ENCODE measurements around the gene ITGB4.

The ITGB4 gene

GRCh38 chr17:75720656-75721462 is at the start of gene ITGB4:
TSS of gene ITGB4 (plus strand) at chr17:75721459. CDS start at chr17:75724704, 3,245 bp downstream.
- peak; percentile 83 for DNase-seq (ENCODE audit: low spot score)

DNA sequence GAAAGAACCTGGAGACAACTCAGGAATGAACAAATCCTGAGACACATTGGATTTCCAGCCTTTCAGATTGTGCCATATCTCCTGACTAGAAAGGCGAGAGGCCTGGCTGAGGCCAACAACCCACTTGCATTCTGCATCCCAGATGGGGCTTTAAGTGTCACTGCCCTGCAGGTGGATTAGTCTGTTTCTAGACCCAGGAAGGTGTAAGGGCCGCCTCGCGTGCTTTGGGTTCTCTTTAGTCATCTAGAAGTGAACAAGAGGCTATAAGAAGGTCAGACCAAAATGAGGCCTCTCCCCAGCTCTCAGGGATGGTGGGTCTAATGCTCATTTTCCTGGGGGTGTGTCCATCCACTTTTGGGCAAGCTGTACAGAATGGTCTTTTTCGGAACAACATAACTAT is 49.2 kb upstream of the ITGB4 start:
- DNase-seq (ENCODE audit: low spot score) = no peak

DNA sequence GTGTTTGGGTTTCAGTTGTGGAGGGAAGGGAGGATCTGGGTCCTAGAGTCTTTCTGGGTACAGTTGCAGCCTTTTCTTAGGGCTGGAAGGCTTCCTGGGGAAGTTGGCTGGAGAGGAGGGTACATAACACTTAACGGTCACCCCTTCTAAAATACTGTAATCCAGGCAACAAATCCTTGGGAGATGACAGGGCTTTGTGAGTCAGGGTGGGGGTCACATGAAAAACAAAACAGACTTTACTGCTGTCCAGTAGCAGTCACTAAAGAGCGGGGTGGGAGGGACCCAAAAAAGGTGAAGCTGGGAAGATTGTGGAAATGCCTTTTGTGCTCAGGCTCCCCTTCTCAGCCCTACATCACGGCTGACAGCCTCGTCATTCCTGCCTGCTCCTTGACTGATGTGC is 47.8 kb upstream of the ITGB4 start:
- DNase-seq (ENCODE audit: low spot score) = no peak

DNA sequence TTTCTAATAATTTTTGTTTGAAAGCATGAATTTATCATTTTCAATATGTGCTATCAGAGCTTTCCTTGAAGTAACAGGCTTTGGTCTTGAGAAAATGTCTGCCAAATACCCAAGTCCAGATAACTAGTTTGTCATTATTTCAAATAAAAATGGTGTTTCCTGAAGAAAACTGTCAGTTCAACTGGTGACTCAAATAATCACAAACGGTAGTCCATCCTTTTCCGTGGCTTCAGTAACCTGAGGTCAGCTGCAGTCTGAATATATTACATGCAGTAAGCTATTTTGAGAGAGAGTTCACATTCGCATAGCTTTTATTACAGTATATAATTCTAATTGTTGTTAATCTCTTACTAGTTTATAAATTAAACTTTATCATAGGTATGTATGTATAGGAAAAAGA is 44.8 kb upstream of the ITGB4 start:
- DNase-seq (ENCODE audit: low spot score) = no peak

- no peak for DNase-seq (ENCODE audit: low spot score)
Measured at GRCh38 chr17:75679706-75680211, 41.5 kb upstream of the ITGB4 start.

DNA sequence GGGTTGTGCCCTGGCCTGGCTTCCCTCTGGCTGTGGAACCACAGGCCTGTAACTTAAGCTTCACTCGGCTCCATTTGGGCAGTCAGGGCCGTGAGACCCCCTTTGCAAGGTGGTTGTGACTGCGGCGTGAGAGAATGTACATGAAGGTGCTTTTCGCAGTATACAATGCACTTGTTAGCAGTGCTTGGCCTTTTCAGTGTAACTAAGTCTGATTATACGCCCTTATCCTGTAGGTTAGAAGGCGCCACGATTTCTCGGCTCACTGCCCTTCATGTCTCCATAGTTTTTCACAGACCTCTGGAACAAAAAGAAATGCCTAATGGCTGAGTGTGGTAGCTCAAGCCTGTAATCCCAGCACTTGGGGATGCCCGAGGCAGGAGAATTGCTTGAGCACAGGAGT is 40.8 kb upstream of the ITGB4 start:
- DNase-seq (ENCODE audit: low spot score) = no peak

- no peak for DNase-seq (ENCODE audit: low spot score)
Measured at GRCh38 chr17:75681289-75681688, 40.0 kb upstream of the ITGB4 start.

DNA sequence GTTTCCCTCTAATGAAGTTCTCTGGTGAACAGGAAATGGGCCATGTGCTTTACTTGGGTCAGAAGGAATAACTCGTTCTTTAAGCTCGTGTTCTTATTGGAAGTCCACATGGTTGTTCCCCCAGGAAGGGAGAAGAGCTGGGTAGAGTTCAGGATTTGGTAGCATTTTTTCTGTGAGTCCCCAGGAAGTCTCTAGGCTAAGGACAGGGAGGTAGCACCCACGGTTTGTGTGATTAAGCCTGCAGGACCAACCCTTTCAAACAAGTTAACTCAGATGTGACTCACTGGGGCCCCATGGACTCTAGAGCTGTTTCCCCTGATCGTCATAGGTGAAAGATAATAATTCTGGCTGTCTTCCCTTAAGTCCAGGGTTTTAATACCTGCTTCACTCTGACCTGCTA is 37.7 kb upstream of the ITGB4 start:
- no peak for DNase-seq (ENCODE audit: low spot score)

DNA sequence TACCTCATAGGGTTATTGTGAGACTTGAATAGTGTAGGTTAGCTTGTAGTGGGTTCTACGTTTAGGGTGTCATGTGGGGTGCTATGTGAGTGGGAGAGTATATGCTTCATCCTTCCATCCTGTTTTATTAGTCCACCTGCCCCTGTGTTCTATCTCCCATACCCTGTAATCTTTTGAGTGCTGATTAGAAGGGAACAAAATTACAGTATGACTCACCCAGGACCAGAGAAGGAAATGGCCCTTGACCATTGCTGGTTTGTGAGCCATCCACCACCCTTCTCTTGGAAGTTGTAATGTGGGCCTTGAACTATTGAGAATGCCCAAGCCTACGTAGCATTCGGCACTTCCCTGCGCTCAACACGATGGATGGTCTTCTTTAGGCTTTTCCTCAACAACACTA is 37.0 kb upstream of the ITGB4 start:
- DNase-seq (ENCODE audit: low spot score) = no peak

GRCh38 chr17:75684924-75685323 is 36.3 kb upstream of the ITGB4 start:
- no peak for DNase-seq (ENCODE audit: low spot score)

GRCh38 chr17:75685499-75685898 is 35.8 kb upstream of the ITGB4 start:
- DNase-seq (ENCODE audit: low spot score) = no peak

DNA sequence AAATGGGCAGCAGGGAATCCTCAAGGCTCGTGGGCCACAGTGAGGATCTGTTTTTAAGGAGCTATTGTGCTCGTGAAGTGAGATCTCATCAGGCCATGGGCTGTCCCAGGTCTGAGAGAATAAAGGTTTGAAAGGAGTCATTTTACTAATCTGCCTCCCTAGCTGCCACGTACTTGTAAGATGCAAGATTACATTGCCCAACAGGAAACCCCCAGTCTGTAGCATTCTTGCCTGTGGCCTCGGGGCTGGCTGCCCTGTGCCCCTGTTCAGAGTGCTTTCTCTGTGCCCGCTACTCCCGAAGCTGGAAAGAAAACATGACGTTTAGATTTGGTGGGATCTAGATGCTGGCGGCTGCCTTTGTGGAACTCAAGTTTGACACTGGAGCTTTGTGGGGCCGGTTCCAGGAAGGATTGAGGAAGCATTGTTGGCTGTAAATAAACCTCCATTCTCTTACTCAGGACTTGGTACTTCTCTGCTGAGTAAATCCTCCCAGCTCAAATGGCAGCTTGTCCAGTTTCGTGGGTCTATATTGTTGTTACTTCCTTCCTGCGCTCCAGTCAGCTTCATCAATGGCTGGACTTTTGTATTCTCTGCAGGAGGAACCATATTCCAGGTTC is 32.9 kb upstream of the ITGB4 start:
- DNase-seq (ENCODE audit: low spot score) = no peak

- peak; percentile 57 for DNase-seq (ENCODE audit: low spot score)
Measured at GRCh38 chr17:75689441-75689873, 31.8 kb upstream of the ITGB4 start.

- no peak for DNase-seq (ENCODE audit: low spot score)
Measured at GRCh38 chr17:75691371-75691791, 29.9 kb upstream of the ITGB4 start.

DNA sequence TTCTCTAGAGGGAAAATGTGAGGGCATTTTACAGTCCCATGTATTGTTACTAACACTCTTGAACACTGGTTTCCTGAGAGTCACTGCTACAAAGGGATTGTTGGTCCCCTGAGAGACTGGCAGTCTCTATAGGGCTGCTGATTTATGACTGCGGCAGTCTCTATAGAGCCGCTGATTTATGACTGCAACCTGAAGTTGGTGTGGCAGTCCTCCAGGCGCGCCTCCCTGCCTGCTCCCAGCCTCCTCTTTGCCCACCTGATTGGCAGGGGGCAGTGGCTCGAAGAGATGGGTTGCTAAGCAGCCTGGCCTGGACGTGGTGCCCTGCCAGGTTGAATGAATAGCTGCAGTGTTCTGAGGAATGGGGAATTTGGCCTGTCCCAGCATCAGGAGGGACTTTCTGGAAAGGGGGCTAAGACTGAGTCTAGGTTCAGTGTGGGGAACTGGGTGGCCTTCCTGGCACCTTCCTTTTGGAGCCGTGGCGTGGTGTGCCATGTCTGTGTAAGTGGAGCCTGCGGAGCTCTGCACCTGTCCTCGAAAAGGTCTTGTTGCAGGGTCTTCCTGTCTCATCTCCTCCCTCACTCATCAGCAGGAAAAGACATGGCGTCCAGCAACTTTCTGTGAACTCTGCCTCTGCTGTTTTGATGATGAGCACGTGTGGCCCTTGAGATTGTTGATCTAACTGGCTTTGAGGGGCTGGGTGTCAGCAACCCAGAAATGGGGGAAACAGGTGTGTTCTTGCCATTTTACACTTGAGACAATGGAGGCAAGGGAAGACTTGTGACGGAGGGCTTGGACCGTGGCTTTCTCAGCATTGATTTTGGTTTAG is 29.2 kb upstream of the ITGB4 start:
- no peak for DNase-seq (ENCODE audit: low spot score)

- DNase-seq (ENCODE audit: low spot score) = no peak
Measured at GRCh38 chr17:75692976-75693375, 28.3 kb upstream of the ITGB4 start.

- DNase-seq (ENCODE audit: low spot score) = no peak
Measured at GRCh38 chr17:75693500-75694481, 27.5 kb upstream of the ITGB4 start.

DNA sequence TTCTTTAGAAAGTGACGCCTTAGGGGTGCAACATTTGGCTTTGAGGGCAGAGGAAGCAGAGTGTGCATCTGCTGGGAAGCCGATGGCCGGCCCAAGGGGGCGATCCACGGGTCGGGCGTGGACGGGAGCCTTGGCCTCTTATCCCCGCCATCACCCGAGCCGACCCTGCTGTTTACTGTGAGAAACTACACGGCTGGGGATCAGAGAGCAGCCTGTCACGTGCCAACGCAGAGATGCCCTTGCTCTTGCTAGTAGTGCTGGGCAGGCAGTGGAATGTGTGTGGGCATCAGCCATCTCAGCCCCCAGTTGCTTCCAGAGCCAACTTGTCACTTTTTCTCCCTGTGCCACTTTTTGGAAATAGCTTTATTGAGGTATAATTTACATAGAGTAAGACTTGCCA is 26.7 kb upstream of the ITGB4 start:
- DNase-seq (ENCODE audit: low spot score) = no peak

DNA sequence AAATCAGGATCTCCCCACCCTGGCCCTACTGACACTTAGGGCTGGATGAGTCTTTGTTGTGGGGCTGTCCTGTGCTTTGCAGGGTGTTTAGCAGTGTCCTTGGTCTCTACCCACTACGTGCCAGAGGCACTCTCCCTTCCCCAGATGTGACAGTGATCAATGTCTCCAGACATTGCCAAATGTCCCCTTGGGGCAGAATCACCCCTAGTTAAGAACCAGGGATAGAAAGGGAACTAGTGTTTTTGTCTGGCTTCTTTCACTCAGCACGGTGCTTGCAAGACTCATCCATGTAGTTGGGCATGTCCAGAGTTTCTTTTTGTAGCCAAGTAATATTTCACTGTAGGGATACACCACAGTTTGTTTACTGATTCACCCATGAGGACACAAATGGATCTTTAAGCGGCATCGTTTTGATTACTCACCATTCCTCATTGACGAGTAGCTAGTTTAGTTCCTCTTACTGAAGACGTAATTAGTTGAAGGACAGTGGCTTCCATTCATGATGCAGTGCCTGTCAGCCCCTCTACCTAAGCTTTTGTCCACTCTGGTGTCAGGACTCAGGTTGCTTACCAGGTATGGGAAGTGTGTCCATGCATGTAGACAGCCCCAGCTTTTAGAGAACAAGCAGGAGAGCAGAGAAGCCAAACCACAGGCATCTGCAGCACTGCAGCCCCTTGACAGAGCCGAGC is 26.0 kb upstream of the ITGB4 start:
- no peak for DNase-seq (ENCODE audit: low spot score)

- no peak for DNase-seq (ENCODE audit: low spot score)
Measured at GRCh38 chr17:75695830-75696271, 25.4 kb upstream of the ITGB4 start.
